GM21360 (cell line): ENCODE data around the gene KCNE3.

Source experiments
- ATAC-seq: cut with Tn5 transposase; IDR thresholded peaks from one replicate; pipeline ENCODE4 v1.9.1; 2021; ENCODE audit warnings: mild to moderate bottlenecking, moderate library complexity; ENCODE audit not compliant: unreplicated experiment

The KCNE3 gene

DNA sequence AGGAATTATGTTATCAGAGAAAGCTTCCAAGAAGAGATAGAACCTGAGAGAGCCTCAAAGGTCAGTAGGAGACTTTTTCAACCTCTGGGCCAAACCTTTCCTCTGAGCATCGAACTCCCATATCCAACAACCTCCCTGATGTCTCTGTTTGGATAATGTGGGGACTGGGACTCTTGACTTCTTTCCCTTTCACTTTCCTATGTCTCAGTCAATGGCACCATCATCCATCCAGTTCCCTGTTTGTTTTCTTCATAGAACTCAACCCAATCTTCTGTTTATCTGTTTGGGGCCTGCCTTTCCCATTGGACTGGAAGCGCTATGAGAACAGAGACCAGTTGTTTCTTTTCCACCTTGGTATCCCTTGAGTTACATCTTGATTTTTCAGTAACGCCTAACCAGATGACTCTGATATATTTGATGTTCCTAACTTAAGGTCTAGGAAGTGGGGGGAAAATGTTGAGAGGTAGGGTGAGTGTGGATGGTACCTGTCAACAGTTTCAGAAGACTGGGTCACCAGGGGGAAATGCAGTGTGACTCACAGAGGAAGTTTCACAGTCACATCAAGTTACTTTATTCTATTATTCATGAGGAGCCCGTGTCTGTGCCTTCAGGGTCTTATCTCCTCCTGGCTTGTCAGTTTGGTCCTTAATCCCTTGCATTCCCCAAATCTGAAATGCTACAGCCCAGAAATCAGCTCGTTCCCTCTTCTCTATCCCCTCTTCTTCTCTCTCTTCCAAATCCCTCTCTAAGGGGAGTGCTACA, 4.5 kb upstream of the KCNE3 start:
- no peak for ATAC-seq

DNA sequence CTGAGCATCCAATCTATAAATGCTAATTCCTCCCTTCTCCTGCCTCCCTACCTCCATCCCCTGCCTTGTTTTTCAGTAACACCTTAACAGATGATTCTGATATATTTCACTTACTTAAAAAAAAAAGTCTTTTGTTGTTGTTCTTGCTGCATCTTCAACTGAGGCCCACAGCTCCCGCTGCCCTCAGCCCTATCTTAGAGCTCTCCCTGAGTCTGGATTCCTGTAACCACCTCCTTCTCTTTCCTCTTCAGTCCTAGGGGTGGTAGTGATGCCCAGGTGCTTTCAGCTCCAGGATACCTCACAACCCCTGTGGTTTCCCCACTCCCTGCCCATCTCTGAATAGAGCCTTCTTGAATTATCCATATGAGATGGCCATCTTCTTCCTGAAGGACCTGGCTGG, 3.7 kb upstream of the KCNE3 start:
- no peak for ATAC-seq

GRCh38 chr11:74470526-74470925, 3.2 kb upstream of the KCNE3 start:
- ATAC-seq = no peak

- ATAC-seq = no peak
Measured at GRCh38 chr11:74468936-74469335, 1.6 kb upstream of the KCNE3 start.

- no peak for ATAC-seq
Measured at GRCh38 chr11:74468521-74468920, 1.2 kb upstream of the KCNE3 start.

DNA sequence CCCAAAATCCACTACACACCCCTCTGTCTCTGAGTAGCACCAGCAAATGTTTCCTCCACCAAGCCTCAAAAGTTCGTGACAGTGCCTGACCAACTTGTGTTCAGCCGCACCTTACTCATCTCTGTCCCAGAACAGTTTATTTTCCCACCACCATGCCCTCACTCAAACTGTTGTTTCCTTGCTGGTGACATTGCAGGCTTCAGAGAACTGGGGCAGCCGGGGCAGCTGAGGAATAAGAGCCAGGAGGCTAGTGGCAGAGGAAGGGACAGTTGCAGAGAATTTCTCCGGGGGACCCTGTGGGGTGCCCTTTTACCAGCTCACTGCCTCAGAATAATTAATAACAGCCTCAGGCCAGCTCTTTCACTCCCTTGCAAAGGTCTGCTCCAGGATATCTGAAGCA, 709 bp upstream of the KCNE3 start:
- no peak for ATAC-seq

DNA sequence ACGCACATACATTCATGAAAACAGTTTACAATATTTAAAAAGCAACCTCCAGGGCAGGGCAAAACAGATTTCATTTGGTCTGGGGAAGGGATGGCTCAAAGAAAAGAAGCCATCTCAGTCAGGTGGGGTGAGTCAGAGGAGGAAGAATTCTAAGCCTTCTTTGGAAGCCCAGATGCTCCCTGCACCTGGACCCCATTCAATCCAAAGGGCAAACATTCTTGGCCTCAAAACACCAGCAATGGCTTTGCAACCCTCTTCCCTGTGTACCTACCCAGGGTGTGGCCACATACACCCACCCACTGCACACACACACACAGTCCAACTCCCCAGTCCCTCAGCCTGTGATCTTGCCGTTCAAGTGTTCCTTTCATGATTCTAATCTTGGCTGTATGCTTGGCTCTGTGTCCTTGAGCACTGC, 2.0 kb downstream of the KCNE3 start:
- no peak for ATAC-seq

GRCh38 chr11:74464746-74465145, 2.6 kb downstream of the KCNE3 start:
- ATAC-seq = no peak

DNA sequence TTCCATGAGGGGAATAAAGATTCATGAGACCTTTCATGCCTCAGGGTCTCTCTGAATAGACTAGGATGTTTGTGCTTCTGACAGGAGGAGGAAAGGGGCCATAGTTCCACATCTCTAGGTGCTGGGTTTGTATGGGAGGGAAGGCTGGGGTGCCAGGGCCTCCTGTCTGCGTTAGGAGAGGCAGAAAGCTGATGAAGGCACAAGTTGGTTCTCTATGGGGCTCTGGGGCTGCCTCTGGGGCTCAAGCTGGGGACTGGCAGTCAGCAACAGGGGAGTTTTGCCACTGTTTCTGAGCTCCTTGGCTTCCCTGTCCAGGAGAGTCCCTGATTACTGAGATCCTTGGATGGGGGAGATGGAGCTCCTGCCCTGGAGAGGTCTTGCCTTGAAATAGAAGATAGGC, 4.1 kb downstream of the KCNE3 start:
- ATAC-seq = no peak

GRCh38 chr11:74462631-74463030, 4.7 kb downstream of the KCNE3 start:
- no peak for ATAC-seq

DNA sequence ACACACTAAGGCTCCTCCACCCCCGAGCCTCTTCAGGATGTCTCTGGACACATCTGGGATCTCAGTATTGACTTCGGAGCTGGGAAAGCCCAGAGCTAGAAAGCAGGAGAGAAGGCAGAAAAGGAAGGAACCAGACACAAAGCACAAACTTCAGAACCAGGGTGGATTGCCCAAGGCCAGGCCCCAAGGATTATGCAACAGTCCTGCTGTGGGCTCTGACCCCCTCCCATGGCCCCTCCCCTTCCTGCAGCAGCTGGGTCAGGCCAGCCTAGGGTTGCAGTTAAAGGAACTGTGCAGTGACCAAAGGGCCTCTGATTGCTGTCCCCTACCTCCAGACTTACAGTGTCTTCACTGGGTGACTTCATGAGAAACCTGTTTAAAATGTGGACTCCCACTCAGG, 5.3 kb downstream of the KCNE3 start:
- ATAC-seq = no peak

- no peak for ATAC-seq
Measured at GRCh38 chr11:74460481-74461154, 6.7 kb downstream of the KCNE3 start.

DNA sequence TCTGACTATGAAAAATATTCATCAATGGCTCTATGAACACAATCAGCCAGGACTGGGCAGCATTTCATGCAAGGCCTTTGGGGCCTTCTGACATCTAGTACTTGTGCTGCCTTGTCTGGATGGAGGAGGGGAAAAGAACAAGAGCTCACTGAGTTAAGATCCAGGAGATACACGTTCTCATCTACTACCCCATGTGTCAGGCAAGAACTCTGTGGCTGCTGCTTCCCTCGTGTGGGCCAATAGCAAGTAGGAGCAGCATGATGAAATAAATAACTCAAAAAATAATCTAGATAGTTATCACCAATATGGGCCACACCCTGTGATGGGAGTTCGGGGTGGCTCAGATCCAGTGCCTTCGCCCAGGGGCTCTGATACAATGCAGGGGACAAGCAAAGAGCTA, 7.3 kb downstream of the KCNE3 start:
- ATAC-seq = no peak

- no peak for ATAC-seq
Measured at GRCh38 chr11:74459584-74459983, 7.8 kb downstream of the KCNE3 start.

DNA sequence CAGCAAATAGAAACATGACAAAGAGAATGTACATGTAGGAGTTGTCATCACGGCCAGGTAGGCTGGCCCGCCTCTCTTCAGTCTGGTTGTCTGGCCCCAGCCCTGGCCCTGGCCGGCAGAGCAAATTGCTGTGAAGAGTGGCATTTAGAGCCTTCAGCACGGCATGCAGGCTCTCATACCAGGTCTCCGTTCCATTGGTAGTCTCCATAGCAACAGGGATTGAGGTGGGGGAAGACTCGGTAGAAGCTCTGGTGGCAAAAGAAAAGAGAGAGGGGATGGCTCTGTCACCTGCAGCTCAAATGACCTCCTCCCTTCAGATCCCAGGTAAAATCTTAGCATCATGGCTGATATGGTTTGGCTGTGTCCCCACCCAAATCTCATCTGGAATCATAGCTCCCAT, 10.0 kb downstream of the KCNE3 start:
- ATAC-seq = no peak

DNA sequence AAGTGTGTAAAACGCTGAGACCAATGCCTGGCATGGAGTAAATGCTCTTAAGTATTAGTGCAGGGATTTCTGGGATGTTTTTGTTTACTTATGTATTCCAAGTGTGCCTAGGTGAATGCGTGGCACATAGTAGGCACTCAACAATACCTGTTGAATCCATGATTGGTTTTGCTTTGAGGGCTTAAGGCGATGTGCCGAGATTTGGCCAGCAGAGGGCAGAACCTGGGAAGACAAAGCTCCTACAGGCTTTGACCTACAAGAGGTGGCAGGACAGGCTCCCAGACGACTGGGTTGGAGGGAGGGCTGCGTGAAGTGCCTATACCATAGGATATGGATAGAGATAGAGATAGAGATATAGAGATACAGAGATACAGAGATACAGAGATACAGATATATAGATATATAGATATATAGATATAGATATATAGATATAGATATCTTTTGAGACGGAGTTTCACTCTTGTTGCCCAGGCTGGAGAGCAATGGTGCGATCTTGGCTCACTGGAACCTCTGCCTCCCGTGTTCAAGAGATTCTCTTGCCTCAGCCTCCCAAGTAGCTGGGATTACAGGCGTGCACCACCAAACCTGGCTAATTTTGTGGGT, 13.9 kb downstream of the KCNE3 start:
- ATAC-seq = no peak

DNA sequence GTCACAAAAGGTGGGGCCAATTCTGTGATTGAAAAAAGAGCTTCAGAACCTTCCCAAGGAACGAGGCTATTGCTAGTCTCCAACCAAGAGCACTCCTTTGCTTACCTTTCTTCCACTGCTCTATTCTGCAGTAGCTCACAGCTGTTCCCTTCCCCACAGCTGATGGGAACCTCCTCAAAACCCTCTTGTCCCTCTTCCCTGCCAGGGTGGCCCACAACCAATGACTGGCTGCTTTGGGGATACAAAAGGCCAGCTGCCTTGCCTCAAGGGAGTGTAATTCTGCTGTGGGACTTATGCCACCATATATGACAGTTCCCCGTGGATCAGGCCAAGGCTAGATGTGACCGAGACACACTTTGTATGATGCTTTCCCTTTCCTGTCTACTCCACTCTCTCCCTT, 15.0 kb downstream of the KCNE3 start:
- ATAC-seq = no peak

DNA sequence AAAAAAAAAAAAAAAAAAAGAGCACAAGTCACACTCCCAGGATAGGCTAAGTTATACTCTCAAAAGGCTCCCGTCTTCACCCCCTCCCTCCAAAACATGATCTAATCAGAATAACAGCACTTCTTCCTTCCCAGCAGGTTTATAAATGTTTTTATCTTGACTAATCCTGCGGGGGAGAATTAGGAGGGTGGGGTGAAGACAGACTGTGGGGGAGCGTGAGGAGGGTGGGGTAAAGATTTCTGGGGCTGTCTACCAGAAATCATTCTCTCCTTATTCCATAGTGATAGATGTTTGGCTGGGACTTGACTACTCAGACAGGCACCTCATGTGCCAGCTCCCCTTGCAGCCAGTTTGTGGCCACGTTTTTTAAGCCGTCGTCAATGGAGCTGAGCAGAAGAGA, 17.0 kb downstream of the KCNE3 start:
- ATAC-seq = no peak

DNA sequence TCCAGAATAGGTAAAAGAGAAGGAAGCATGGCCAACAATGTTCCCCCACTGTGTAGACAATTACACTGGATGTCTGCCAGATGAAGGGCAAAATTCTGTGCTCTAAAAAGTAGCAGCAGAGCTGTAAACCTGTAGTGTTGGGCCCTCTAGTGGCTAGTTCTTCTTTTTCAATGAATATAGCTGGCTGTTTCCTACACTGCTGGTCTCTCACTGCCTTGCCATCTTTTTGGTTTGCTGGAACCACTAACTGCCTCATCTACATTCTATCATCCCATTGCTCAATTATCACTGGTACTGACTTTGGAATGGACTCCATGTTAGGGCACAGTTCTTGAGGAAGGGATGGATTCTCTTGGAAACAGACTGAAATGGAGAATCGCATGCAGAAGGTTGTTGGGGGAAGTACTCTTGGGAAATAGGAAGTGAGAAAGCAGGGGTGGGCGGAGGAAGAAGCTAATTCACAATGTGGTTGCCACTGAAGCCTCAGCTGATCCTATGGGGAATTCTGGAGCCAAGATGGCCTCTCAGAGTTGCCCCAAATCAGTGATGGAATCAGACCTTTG, 17.9 kb downstream of the KCNE3 start:
- peak; percentile 54 for ATAC-seq

DNA sequence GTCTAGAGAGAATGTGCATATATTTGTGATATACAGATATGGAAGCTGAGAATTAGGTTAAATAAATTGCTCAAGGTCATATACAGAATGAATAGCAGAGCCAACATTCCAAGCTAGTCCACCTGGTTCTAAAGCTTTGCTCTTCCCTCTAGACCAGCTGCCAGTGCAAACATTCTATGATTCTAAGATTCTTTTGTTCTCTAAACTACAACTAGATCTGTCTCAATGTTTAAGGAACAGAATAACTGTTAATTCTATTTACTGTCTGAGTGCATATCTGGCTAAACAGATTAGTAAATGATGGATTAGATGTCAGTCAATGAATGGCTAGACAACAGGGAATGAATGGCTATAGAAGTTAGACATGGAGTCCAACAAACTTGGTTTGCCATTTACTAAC, 19.6 kb downstream of the KCNE3 start:
- ATAC-seq = no peak

GRCh38 chr11:74446532-74446938, 20.8 kb downstream of the KCNE3 start:
- no peak for ATAC-seq
